RWPE1 (cell line): Measurements from ENCODE around the gene FADS6.

Experiments
- CTCF ChIA-PET: fragments of 350-600 bp; sonication (Branson Sonifier 250); formaldehyde crosslinking; extraction: SDS; loops from one replicate; lab custom pipeline; 2021; lab: Yijun Ruan, JAX
- POLR2A ChIA-PET: fragments of 400-600 bp; formaldehyde crosslinking; extraction: SDS; loops from one replicate; lab custom pipeline; 2020; ENCODE audit warnings: antibody characterized with exemption; ENCODE audit not compliant: low non-redundant PET; lab: Yijun Ruan, JAX
- DNase-seq: peaks from one replicate; pipeline ENCODE4 v3.0.0; 2012; ENCODE audit warnings: low spot score
- H3K27ac ChIP-seq: fragments of 450-650 bp; 2 replicates; pipeline ENCODE4 v1.5.1; 2017
- CTCF ChIP-seq: fragments of 450-650 bp; conservative IDR thresholded peaks from 2 replicates; pipeline ENCODE4 v1.5.1; 2017; ENCODE audit warnings: low read depth, mild to moderate bottlenecking

FADS6 gene

GRCh38 chr17:74857191-74857590 is 36.2 kb downstream of the FADS6 start:
- POLR2A ChIA-PET: interaction anchor here (0.6 kb wide), 1 partner anchor 14 kb away, joined by 3 read pairs; no protein-coding TSS in a partner anchor
- no peak for DNase-seq
- CTCF ChIA-PET: interaction anchor here (0.7 to 2.6 kb wide), 3 partner anchors 14 to 119 kb away, joined by 4 to 12 read pairs (median 6); no protein-coding TSS in a partner anchor
- no peak overlapping the region for H3K27ac ChIP-seq
- TF ChIP-seq CTCF: no peak

- CTCF ChIA-PET: interaction anchor here (0.6 kb wide), 1 partner anchor 18 kb away, joined by 4 read pairs; no protein-coding TSS in a partner anchor
- no peak for TF ChIP-seq CTCF
- POLR2A ChIA-PET: interaction anchor here (1.0 kb wide), 1 partner anchor 17 kb away, joined by 4 read pairs; the partner anchor contains the start of gene FDXR
- DNase-seq: no peak
- no peak overlapping the region for H3K27ac ChIP-seq
Measured at GRCh38 chr17:74856112-74856511, 37.3 kb downstream of the FADS6 start.

GRCh38 chr17:74855323-74855722 is 38.1 kb downstream of the FADS6 start:
- DNase-seq: no peak
- no peak for TF ChIP-seq CTCF
- H3K27ac ChIP-seq: no peak overlapping the region
- ChIA-PET POLR2A (interaction anchor here (1.0 kb wide), 1 partner anchor 18 kb away, joined by 4 read pairs; the partner anchor contains the start of gene FDXR), CTCF (no interaction called here)

- no peak for TF ChIP-seq CTCF
- POLR2A ChIA-PET: no interaction called here
- CTCF ChIA-PET: no interaction called here
Measured at GRCh38 chr17:74854792-74855191, 38.6 kb downstream of the FADS6 start.

GRCh38 chr17:74853669-74854068 is 39.8 kb downstream of the FADS6 start:
- no peak for TF ChIP-seq CTCF
- H3K27ac ChIP-seq: no peak overlapping the region
- ChIA-PET POLR2A (interaction anchor here (0.6 kb wide), 1 partner anchor 9 kb away, joined by 3 read pairs; no protein-coding TSS in a partner anchor), CTCF (no interaction called here)
- DNase-seq: no peak

More at GRCh38 chr17:74854792-74855191, 38.6 kb downstream of the FADS6 start:
- no peak for DNase-seq
- H3K27ac ChIP-seq: no peak overlapping the region

GRCh38 chr17:74853048-74853397 is 40.4 kb downstream of the FADS6 start:
- no peak for TF ChIP-seq CTCF
- POLR2A ChIA-PET: interaction anchor here (0.6 kb wide), 1 partner anchor 161 kb away, joined by 18 read pairs; no protein-coding TSS in a partner anchor
- no peak overlapping the region for H3K27ac ChIP-seq
- no peak for DNase-seq
- CTCF ChIA-PET: interaction anchor here (0.5 to 1.6 kb wide), 2 partner anchors 7 to 9 kb away, joined by 3 to 7 read pairs; no protein-coding TSS in a partner anchor
